T-cell (primary cell): ENCODE measurements around the gene TP53BP2. TPM values are rescaled to one million over a fixed set of nuclear protein-coding genes. Genes with fewer than 3 reads are reported as not detected.
"Not testable (repeated sequence)": the region's sequence is repeated elsewhere in the genome, so short reads cannot be mapped to it uniquely, and the experiment has no call there.

Experiments
- ATAC-seq, 4 experiments: fragments of 200-7000 bp in 3 of 4; fragments of 150-1000 bp in 1 of 4; cut with Tn5 transposase; replicated peaks in 1 of 4; 1 replicate in 3 of 4; 2 replicates in 1 of 4; pipeline ENCODE4 v1.10.0; 2021; ENCODE audit warnings: moderate library complexity in 3 of 4, mild to moderate bottlenecking in 2 of 4, moderate number of reproducible peaks in 1 of 4
- CTCF ChIA-PET, 2 donors: fragments of 300-600 bp; sonication (Branson Sonifier 250); formaldehyde crosslinking; loops; one replicate each; lab custom pipeline; 2022; ENCODE audit warnings: antibody characterized with exemption in 2 of 2; lab: Charles Lee
- POLR2A ChIA-PET, 2 donors: fragments of 300-600 bp; sonication (Branson Sonifier 250); formaldehyde crosslinking; loops; one replicate each; lab custom pipeline; 2022; ENCODE audit warnings: antibody characterized with exemption in 2 of 2; lab: Charles Lee
- DNase-seq, 35 experiments: peaks; one replicate each; pipeline versions ENCODE4 v3.0.0 to v3.0.0-alpha.2; 2013 to 2023
- H3K27ac ChIP-seq: one replicate; pipeline ENCODE4 v1.5.1; 2013; ENCODE audit warnings: low read length
- H3K27me3 ChIP-seq, 2 experiments: replicated peaks in 1 of 2; 1 replicate in 1 of 2; 2 replicates in 1 of 2; pipeline versions ENCODE4 v1.6.1 to v1.7.0; 2013; ENCODE audit warnings: low read length in 1 of 2, mixed read lengths in 1 of 2; ENCODE audit not compliant: control insufficient read depth in 2 of 2, insufficient read depth in 2 of 2; ENCODE audit errors: extremely low read depth in 1 of 2
- H3K36me3 ChIP-seq, 2 donors: 1 replicate in 1 of 2; 2 replicates in 1 of 2; pipeline versions ENCODE4 v1.6.1 to v1.7.0; 2013; ENCODE audit warnings: low read length in 1 of 2; ENCODE audit not compliant: control insufficient read depth in 2 of 2, insufficient read depth in 1 of 2; ENCODE audit errors: extremely low read depth in 1 of 2
- H3K4me1 ChIP-seq, 2 experiments: 1 replicate in 1 of 2; 2 replicates in 1 of 2; pipeline versions ENCODE4 v1.6.1 to v1.7.0; 2013; ENCODE audit warnings: low read length in 2 of 2, mixed read lengths in 1 of 2; ENCODE audit not compliant: insufficient read depth in 2 of 2, control insufficient read depth in 1 of 2; ENCODE audit errors: extremely low read depth in 1 of 2
- H3K4me3 ChIP-seq, 2 donors: 1 replicate in 1 of 2; 2 replicates in 1 of 2; pipeline versions ENCODE4 v1.5.1 to v1.7.0; 2013; ENCODE audit warnings: mild to moderate bottlenecking in 2 of 2, low read length in 1 of 2, moderate library complexity in 1 of 2; ENCODE audit not compliant: control insufficient read depth in 1 of 2; ENCODE audit errors: extremely low read depth in 1 of 2
- H3K9me3 ChIP-seq: 2 replicates; pipeline ENCODE4 v1.7.0; 2013
- H3K27ac Mint-ChIP-seq, 2 donors: one replicate each; pipeline ENCODE4 v1.8.0; 2020 to 2021; ENCODE audit warnings: mild to moderate bottlenecking in 2 of 2, mixed read lengths in 2 of 2
- H3K27me3 Mint-ChIP-seq, 2 donors: one replicate each; pipeline ENCODE4 v1.8.0; 2021 to 2022; ENCODE audit warnings: mixed read lengths in 2 of 2
- H3K36me3 Mint-ChIP-seq: one replicate; pipeline ENCODE4 v1.8.0; 2021; ENCODE audit warnings: mixed read lengths
- H3K4me1 Mint-ChIP-seq, 3 donors: one replicate each; pipeline ENCODE4 v1.8.0; 2020 to 2022; ENCODE audit warnings: mixed read lengths in 3 of 3, mild to moderate bottlenecking in 1 of 3
- H3K4me3 Mint-ChIP-seq, 3 donors: one replicate each; pipeline ENCODE4 v1.8.0; 2020 to 2022; ENCODE audit warnings: mild to moderate bottlenecking in 3 of 3, mixed read lengths in 3 of 3, moderate library complexity in 3 of 3
- H3K9me3 Mint-ChIP-seq, 3 donors: one replicate each; pipeline ENCODE4 v1.8.0; 2020 to 2022; ENCODE audit warnings: mixed read lengths in 3 of 3
- WGBS: methylation state at CpG from one replicate; pipeline ENCODE4 v1.1.5; 2013; ENCODE audit warnings: missing lambda C conversion rate; ENCODE audit not compliant: insufficient coverage; 5-methylcytosine and 5-hydroxymethylcytosine counted together
- total RNA-seq, 35 experiments: library from RNA in 6 of 35; stranded (reverse) in 6 of 35; fragments of 120-200 nt in 1 of 35; gene quantifications; one replicate each; pipeline versions ENCODE4 v1.2.1 to v1.2.4 and lab custom pipeline; 2013 to 2026

The TP53BP2 gene
- total RNA-seq, 5 donors from 2014 or later (not counting 1 experiment from before 2014, with no cell fraction given) = 46.9 to 84.0 (median 53.1) TPM

- not testable (repeated sequence) for H3K27ac ChIP-seq, H3K9me3 ChIP-seq, ATAC-seq, H3K36me3 Mint-ChIP-seq, H3K27me3 Mint-ChIP-seq, H3K4me3 ChIP-seq, H3K9me3 Mint-ChIP-seq, H3K27me3 ChIP-seq, H3K36me3 ChIP-seq, DNase-seq
- POLR2A ChIA-PET = interaction anchor here (0.6 to 1.0 kb wide), 6 partner anchors 11 to 101 kb away, joined by 3 to 4 read pairs (median 3); no protein-coding TSS in a partner anchor
- WGBS = 100% methylated on average over 4 of the region's 13 CpGs
- Mint-ChIP-seq H3K4me3 (peak overlapping the region in 1 of 3 donors; percentile 62), H3K4me1 (peaks cover 53 to 65% (median 60%) of the 10 kb centered on the region in 3 donors), H3K27ac (peak overlapping the region in 1 of 2 donors; percentile 39)
- CTCF ChIA-PET = interaction anchor here (0.5 to 1.9 kb wide), 8 partner anchors 9 to 1179 kb away, joined by 3 to 8 read pairs (median 4); no protein-coding TSS in a partner anchor
- H3K4me1 ChIP-seq = peaks cover 10 to 27% of the 10 kb centered on the region in 2 experiments
These were observed 3.6 kb downstream of the TP53BP2 start for GRCh38 chr1:223841977-223842623.

- Mint-ChIP-seq H3K36me3 (no peaks in the 10 kb centered on the region), H3K4me1 (peaks cover 46 to 58% (median 53%) of the 10 kb centered on the region in 3 donors), H3K4me3 (no peak overlapping the region), H3K9me3 (no peaks in the 10 kb centered on the region), H3K27me3 (no peaks in the 10 kb centered on the region), H3K27ac (peak overlapping the region; percentile 36 to 64)
- DNase-seq = no peak
- POLR2A ChIA-PET = interaction anchor here in 1 of 2 donors (0.5 to 0.9 kb wide), 2 partner anchors 9 to 14 kb away, joined by 6 to 7 read pairs; no protein-coding TSS in a partner anchor
- CTCF ChIA-PET = interaction anchor here (0.6 to 1.1 kb wide), 4 partner anchors 16 to 206 kb away, joined by 3 to 6 read pairs (median 3); no protein-coding TSS in a partner anchor
- peaks cover 22 to 32% of the 10 kb centered on the region in 2 experiments for H3K4me1 ChIP-seq
- no peaks in the 10 kb centered on the region for H3K9me3 ChIP-seq
- H3K36me3 ChIP-seq = no peaks in the 10 kb centered on the region
- H3K4me3 ChIP-seq = no peak overlapping the region
- no peaks in the 10 kb centered on the region for H3K27me3 ChIP-seq
- no peak overlapping the region for H3K27ac ChIP-seq
- ATAC-seq = no peak
These were observed 5.5 kb downstream of the TP53BP2 start for GRCh38 chr1:223840254-223840653.

- Histone ChIP-seq H3K9me3 (no peaks in the 10 kb centered on the region), H3K27me3 (no peaks in the 10 kb centered on the region), H3K27ac (no peak overlapping the region), H3K4me1 (peaks cover 22 to 25% of the 10 kb centered on the region in 2 experiments), H3K4me3 (no peak overlapping the region), H3K36me3 (no peaks in the 10 kb centered on the region)
- POLR2A ChIA-PET = interaction anchor here in 1 of 2 donors (0.6 to 1.2 kb wide), 3 partner anchors 9 to 26 kb away, joined by 6 to 9 read pairs (median 6); no protein-coding TSS in a partner anchor
- Mint-ChIP-seq H3K36me3 (no peaks in the 10 kb centered on the region), H3K27me3 (no peaks in the 10 kb centered on the region), H3K4me3 (peak overlapping the region in 1 of 3 donors; percentile 2), H3K4me1 (peaks cover 35 to 44% (median 43%) of the 10 kb centered on the region in 3 donors), H3K27ac (peak overlapping the region; percentile 59), H3K9me3 (no peaks in the 10 kb centered on the region)
- CTCF ChIA-PET = interaction anchor here in 1 of 2 donors (0.7 kb wide), 1 partner anchor 700 kb away, joined by 4 read pairs; no protein-coding TSS in a partner anchor
- WGBS = 95% methylated on average over 2 of the region's 5 CpGs
- no peak for ATAC-seq
- DNase-seq = no peak
These were observed 7.5 kb downstream of the TP53BP2 start for GRCh38 chr1:223838125-223838854.

GRCh38 chr1:223837687-223838086 is 8.1 kb downstream of the TP53BP2 start:
- no peak overlapping the region for H3K27ac ChIP-seq
- peak overlapping the region; percentile 36 to 59 for H3K27ac Mint-ChIP-seq
- WGBS = 73% methylated on average over 10 of the region's 10 CpGs
- H3K4me1 Mint-ChIP-seq = peaks cover 29 to 38% (median 36%) of the 10 kb centered on the region in 3 donors
- ChIA-PET CTCF (no interaction called here), POLR2A (interaction anchor here (0.6 to 2.9 kb wide), 4 partner anchors 8 to 46 kb away, joined by 3 to 22 read pairs (median 8); partner anchors contain the start of gene TP53BP2 (in 1 of the 2))
- H3K36me3 ChIP-seq = no peaks in the 10 kb centered on the region
- no peaks in the 10 kb centered on the region for H3K9me3 ChIP-seq
- ATAC-seq (no peak), DNase-seq (no peak)
- H3K4me3 ChIP-seq = no peak overlapping the region
- peak overlapping the region in 1 of 3 donors; percentile 2 for H3K4me3 Mint-ChIP-seq
- H3K36me3 Mint-ChIP-seq = no peaks in the 10 kb centered on the region
- H3K4me1 ChIP-seq = peaks cover 22 to 23% of the 10 kb centered on the region in 2 experiments
- H3K27me3 Mint-ChIP-seq = no peaks in the 10 kb centered on the region
- no peaks in the 10 kb centered on the region for H3K27me3 ChIP-seq
- no peaks in the 10 kb centered on the region for H3K9me3 Mint-ChIP-seq

GRCh38 chr1:223837206-223837605 is 8.5 kb downstream of the TP53BP2 start:
- Mint-ChIP-seq H3K4me3 (no peak overlapping the region), H3K9me3 (no peaks in the 10 kb centered on the region), H3K27ac (no peak overlapping the region), H3K36me3 (no peaks in the 10 kb centered on the region), H3K4me1 (peaks cover 26 to 35% (median 34%) of the 10 kb centered on the region in 3 donors), H3K27me3 (no peaks in the 10 kb centered on the region)
- ChIA-PET CTCF (no interaction called here), POLR2A (interaction anchor here (0.6 to 2.9 kb wide), 3 partner anchors 8 to 46 kb away, joined by 3 to 22 read pairs (median 9); partner anchors contain the start of gene TP53BP2 (in 1 of the 2))
- ATAC-seq (no peak), DNase-seq (no peak)
- no peaks in the 10 kb centered on the region for H3K36me3 ChIP-seq
- WGBS = no CpG with 5 or more reads among the region's 1 CpG
- peaks cover 26 to 28% of the 10 kb centered on the region in 2 experiments for H3K4me1 ChIP-seq
- H3K27me3 ChIP-seq = no peaks in the 10 kb centered on the region
- H3K9me3 ChIP-seq = no peaks in the 10 kb centered on the region
- no peak overlapping the region for H3K27ac ChIP-seq
- H3K4me3 ChIP-seq = no peak overlapping the region

GRCh38 chr1:223836586-223836985 is 9.2 kb downstream of the TP53BP2 start:
- Mint-ChIP-seq H3K4me1 (peaks cover 26 to 34% (median 31%) of the 10 kb centered on the region in 3 donors), H3K27ac (no peak overlapping the region), H3K36me3 (no peaks in the 10 kb centered on the region), H3K9me3 (no peaks in the 10 kb centered on the region), H3K4me3 (no peak overlapping the region), H3K27me3 (no peaks in the 10 kb centered on the region)
- DNase-seq (no peak), ATAC-seq (no peak)
- Histone ChIP-seq H3K27me3 (no peaks in the 10 kb centered on the region), H3K4me3 (no peak overlapping the region), H3K4me1 (peaks cover 28% of the 10 kb centered on the region in 2 experiments), H3K36me3 (no peaks in the 10 kb centered on the region), H3K9me3 (no peaks in the 10 kb centered on the region), H3K27ac (no peak overlapping the region)
- WGBS = no CpG with 5 or more reads among the region's 1 CpG
- ChIA-PET CTCF (no interaction called here), POLR2A (interaction anchor here in 1 of 2 donors (2.9 kb wide), 1 partner anchor 9 kb away, joined by 22 read pairs; the partner anchor contains the start of gene TP53BP2)
